ENCODE results near the gene CCDC50. TPM values are rescaled to one million over a fixed set of nuclear protein-coding genes. Genes with fewer than 3 reads are reported as not detected.

CCDC50 gene
- total RNA-seq, 1 experiment from 2014 or later, result 80.9 TPM

DNA sequence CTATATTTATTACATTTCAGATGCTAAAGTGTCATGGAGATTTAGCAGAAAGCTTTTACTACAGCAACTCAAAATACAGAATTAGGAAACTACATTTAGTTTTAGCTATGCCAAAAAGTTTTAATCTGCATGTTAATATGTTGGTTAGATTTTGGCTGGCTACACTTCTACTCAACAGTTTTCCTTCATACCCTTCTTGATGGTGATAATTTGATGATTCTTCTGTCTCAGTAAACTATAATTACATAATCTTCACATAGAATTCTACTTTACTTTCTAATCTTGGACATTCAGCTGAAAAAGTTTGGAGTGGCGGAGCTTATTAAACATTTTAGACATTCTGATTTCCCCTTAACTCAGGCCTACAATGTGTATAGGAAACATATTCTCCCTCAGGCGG is 11.2 kb downstream of the CCDC50 start:
- DNase-seq, result no peak
- H3K9ac ChIP-seq (ENCODE audit: low read length), result no peak overlapping the region
- no peak overlapping the region for H2AFZ ChIP-seq (ENCODE audit: low read length)
- TF ChIP-seq CTCF (conservative IDR thresholded peaks at IDR 0.05; ENCODE audit: low read depth, low read length), result no peak
- no peak for TF ChIP-seq EZH2phosphoT487 (IDR thresholded peaks at IDR 0.05; ENCODE audit: borderline replicate concordance, low read length)
- no peak for TF ChIP-seq EZH2 (IDR thresholded peaks at IDR 0.05; ENCODE audit: low read length, unreplicated experiment)
- no peaks in the 10 kb centered on the region for H3K9me2 ChIP-seq (replicated peaks; ENCODE audit: low read length)
- H4K20me1 ChIP-seq (ENCODE audit: low read length), result peaks cover 12% of the 10 kb centered on the region; the same call in 1 of the 2 replicates
- no TSS peak for BruUV-seq (replicated peaks)
- POLR2A ChIA-PET (ENCODE audit: unreplicated experiment), result interaction anchor here (0.6 kb wide), 2 partner anchors 8 to 58 kb away, joined by 4 read pairs; no protein-coding TSS in a partner anchor
- H3K4me1 ChIP-seq (ENCODE audit: insufficient read depth, low read length), result peaks cover 73% of the 10 kb centered on the region
- peaks cover 98% of the 10 kb centered on the region for H3K79me2 ChIP-seq (ENCODE audit: low read length)
- H3K4me2 ChIP-seq (ENCODE audit: low read length), result no peak overlapping the region
- ATAC-seq, result no peak
- no peaks in the 10 kb centered on the region for H3K9me3 ChIP-seq (ENCODE audit: low read length)
- H3K27me3 ChIP-seq (ENCODE audit: low read length), result no peaks in the 10 kb centered on the region
- intact Hi-C loops (cut with micrococcal nuclease), result no loop called here
- CTCF ChIA-PET, result interaction anchor here (0.7 kb wide), 1 partner anchor 1018 kb away, joined by 3 read pairs; no protein-coding TSS in a partner anchor
- H3K36me3 ChIP-seq (ENCODE audit: low read depth, low read length), result no peaks in the 10 kb centered on the region
- no peak overlapping the region for H3K4me3 ChIP-seq (ENCODE audit: low read length)
- H3F3A ChIP-seq (ENCODE audit: low read length, unreplicated experiment), result peaks cover 4% of the 10 kb centered on the region
- no peak overlapping the region for H3K27ac ChIP-seq (ENCODE audit: low read length)

DNA sequence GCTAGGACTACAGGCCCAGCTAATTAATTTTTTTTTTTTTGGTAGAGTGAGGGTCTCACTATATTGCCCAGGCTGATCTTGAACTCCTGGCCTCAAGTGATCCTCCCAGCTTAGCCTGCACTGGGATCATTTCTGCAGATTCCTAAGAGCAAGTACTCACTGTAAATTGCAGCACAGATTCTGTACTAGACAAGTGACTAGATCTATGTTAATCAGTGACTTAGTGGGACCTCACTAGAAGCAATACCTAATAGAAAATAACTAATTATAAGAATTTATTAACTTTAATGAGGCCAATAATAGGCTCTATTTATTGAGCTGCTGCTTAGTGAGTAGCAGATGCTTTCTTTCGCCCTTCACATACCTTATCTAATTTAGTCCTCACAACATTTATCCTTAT is 11.8 kb downstream of the CCDC50 start:
- ChIA-PET CTCF (no interaction called here), POLR2A (ENCODE audit: unreplicated experiment) (no interaction called here)
- Histone ChIP-seq H3K9ac (ENCODE audit: low read length) (no peak overlapping the region), H4K20me1 (ENCODE audit: low read length) (peaks cover 12% of the 10 kb centered on the region; the same call in 1 of the 2 replicates), H3F3A (ENCODE audit: low read length, unreplicated experiment) (peaks cover 4% of the 10 kb centered on the region), H3K9me2 (replicated peaks; ENCODE audit: low read length) (no peaks in the 10 kb centered on the region), H3K4me2 (ENCODE audit: low read length) (no peak overlapping the region), H3K4me1 (ENCODE audit: insufficient read depth, low read length) (peaks cover 71% of the 10 kb centered on the region), H3K4me3 (ENCODE audit: low read length) (no peak overlapping the region), H3K79me2 (ENCODE audit: low read length) (peaks cover 98% of the 10 kb centered on the region), H3K36me3 (ENCODE audit: low read depth, low read length) (no peaks in the 10 kb centered on the region), H3K27ac (ENCODE audit: low read length) (no peak overlapping the region), H3K27me3 (ENCODE audit: low read length) (no peaks in the 10 kb centered on the region), H3K9me3 (ENCODE audit: low read length) (no peaks in the 10 kb centered on the region), H2AFZ (ENCODE audit: low read length) (no peak overlapping the region)
- TF ChIP-seq EZH2 (IDR thresholded peaks at IDR 0.05; ENCODE audit: low read length, unreplicated experiment) (no peak), CTCF (conservative IDR thresholded peaks at IDR 0.05; ENCODE audit: low read depth, low read length) (no peak), EZH2phosphoT487 (IDR thresholded peaks at IDR 0.05; ENCODE audit: borderline replicate concordance, low read length) (no peak)
- DNase-seq (no peak), ATAC-seq (no peak)
- intact Hi-C loops (cut with micrococcal nuclease), result no loop called here
- BruUV-seq (replicated peaks), result no TSS peak

GRCh38 chr3:191342006-191342405 is 12.8 kb downstream of the CCDC50 start:
- Histone ChIP-seq H3K79me2 (ENCODE audit: low read length) (peaks cover 98% of the 10 kb centered on the region), H3K4me3 (ENCODE audit: low read length) (no peak overlapping the region), H3K27ac (ENCODE audit: low read length) (peak overlapping the region; percentile 34; the same call in 1 of the 2 replicates), H3F3A (ENCODE audit: low read length, unreplicated experiment) (peaks cover 4% of the 10 kb centered on the region), H3K9me2 (replicated peaks; ENCODE audit: low read length) (no peaks in the 10 kb centered on the region), H3K4me1 (ENCODE audit: insufficient read depth, low read length) (peaks cover 61% of the 10 kb centered on the region), H3K36me3 (ENCODE audit: low read depth, low read length) (no peaks in the 10 kb centered on the region), H3K9me3 (ENCODE audit: low read length) (no peaks in the 10 kb centered on the region), H3K9ac (ENCODE audit: low read length) (no peak overlapping the region), H3K27me3 (ENCODE audit: low read length) (no peaks in the 10 kb centered on the region), H2AFZ (ENCODE audit: low read length) (no peak overlapping the region), H3K4me2 (ENCODE audit: low read length) (peak overlapping the region; percentile 18; the same call in 1 of the 2 replicates), H4K20me1 (ENCODE audit: low read length) (peaks cover 12% of the 10 kb centered on the region; the same call in 1 of the 2 replicates)
- POLR2A ChIA-PET (ENCODE audit: unreplicated experiment), result interaction anchor here (0.7 kb wide), 1 partner anchor 414 kb away, joined by 3 read pairs; no protein-coding TSS in a partner anchor
- no peak for DNase-seq
- CTCF ChIA-PET, result no interaction called here
- no peak for ATAC-seq
- intact Hi-C loops (cut with micrococcal nuclease), result no loop called here
- no peak for TF ChIP-seq EZH2 (IDR thresholded peaks at IDR 0.05; ENCODE audit: low read length, unreplicated experiment)
- no peak for TF ChIP-seq EZH2phosphoT487 (IDR thresholded peaks at IDR 0.05; ENCODE audit: borderline replicate concordance, low read length)
- no peak for TF ChIP-seq CTCF (conservative IDR thresholded peaks at IDR 0.05; ENCODE audit: low read depth, low read length)
- BruUV-seq (replicated peaks), result no TSS peak
